ENCODE data around the gene TAF13. TPM values are rescaled to one million over a fixed set of nuclear protein-coding genes. Genes with fewer than 3 reads are reported as not detected.

The TAF13 gene
- total and polyA plus RNA-seq, 2 of the 4 experiments (the other 2 are of a cell fraction): 13.1 to 42.5 TPM

GRCh38 chr1:109060707-109061106 lies 15.1 kb downstream of the TAF13 start:
- H3K23ac ChIP-seq (ENCODE audit: low read depth, low read length): no peak overlapping the region
- H3K9me1 ChIP-seq (ENCODE audit: insufficient read depth, low read length): no peaks in the 10 kb centered on the region
- H2AK5ac ChIP-seq (ENCODE audit: low read depth, low read length): no peak overlapping the region
- no peaks in the 10 kb centered on the region for H3K4me1 ChIP-seq (ENCODE audit: control insufficient read depth, insufficient read depth, low read length)
- H3K14ac ChIP-seq (replicated peaks; ENCODE audit: low read depth, low read length): no peak overlapping the region
- no peak overlapping the region for H4K91ac ChIP-seq (ENCODE audit: insufficient read depth, low read depth, low read length)
- H2BK120ac ChIP-seq (ENCODE audit: low read depth, low read length): no peak overlapping the region
- H3K9ac ChIP-seq (ENCODE audit: low read depth, low read length): no peak overlapping the region
- no peaks in the 10 kb centered on the region for H3K27me3 ChIP-seq (ENCODE audit: control insufficient read depth, insufficient read depth, low read length)
- no peaks in the 10 kb centered on the region for H4K20me1 ChIP-seq (ENCODE audit: insufficient read depth, low read length)
- H3K4ac ChIP-seq (ENCODE audit: low read depth, low read length): no peak overlapping the region
- ATAC-seq (ENCODE audit: low read depth) (0 out of 2 replicates have a peak, but pooled peaks have one; percentile 11), DNase-seq (no peak)
- POLR2A ChIA-PET (ENCODE audit: unreplicated experiment): interaction anchor here (0.5 kb wide), 1 partner anchor 11 kb away, joined by 3 read pairs; no protein-coding TSS in a partner anchor
- H3K27ac ChIP-seq (ENCODE audit: insufficient read depth, low read length): no peak overlapping the region
- H2BK20ac ChIP-seq (ENCODE audit: low read depth, low read length): no peak overlapping the region
- no peak overlapping the region for H4K5ac ChIP-seq (ENCODE audit: low read depth, low read length)
- TF ChIP-seq CHD1 (IDR thresholded peaks at IDR 0.05; ENCODE audit: low read depth, low read length): no peak
- TF ChIP-seq BHLHE40 (IDR thresholded peaks at IDR 0.05; ENCODE audit: low read depth, low read length): no peak
- TF ChIP-seq POLR2A (IDR thresholded peaks at IDR 0.05; ENCODE audit: low read depth, low read length): no peak
- no peak for TF ChIP-seq RAD21 (IDR thresholded peaks at IDR 0.05; ENCODE audit: low read length)
- in situ Hi-C loops (cut with MboI; ENCODE audit: low sequenced_read_pairs) (no loop called here), intact Hi-C loops (cut with micrococcal nuclease) (no loop called here), dilution Hi-C loops (cut with HindIII; ENCODE audit: low sequenced_read_pairs, unreplicated experiment) (no loop called here)
- no TSS peak for BruUV-seq (replicated peaks)
- H3K36me3 ChIP-seq (ENCODE audit: control insufficient read depth, insufficient read depth, low read length): peaks cover 11% of the 10 kb centered on the region
- 93% methylated on average over 2 of the region's 7 CpGs; no CpG with 5 or more reads in 1 of the 2 experiments for WGBS, 2 experiments (ENCODE audit: extremely low coverage in 2 of 2, insufficient read length in 1 of 2)
- no peaks in the 10 kb centered on the region for H3K9me3 ChIP-seq (ENCODE audit: control insufficient read depth, insufficient read depth, low read length)
- H2AFZ ChIP-seq (replicated peaks; ENCODE audit: low read length, poor library complexity): no peak overlapping the region
- H3K18ac ChIP-seq (ENCODE audit: low read depth, low read length): no peak overlapping the region
- CTCF ChIA-PET: no interaction called here
- H2BK5ac ChIP-seq (ENCODE audit: low read depth, low read length, poor library complexity, severe bottlenecking): no peak overlapping the region
- no peak overlapping the region for H3K4me3 ChIP-seq (ENCODE audit: insufficient read depth, low read depth, low read length)
- no peak overlapping the region for H3K56ac ChIP-seq (ENCODE audit: extremely low read depth, insufficient read depth, low read length)
- H4K8ac ChIP-seq (ENCODE audit: low read depth in 2 of 2, low read length in 2 of 2): no peak overlapping the region
- H3K79me1 ChIP-seq (ENCODE audit: low read depth in 1 of 2, low read length in 2 of 2): peaks cover 3 to 6% of the 10 kb centered on the region in 2 experiments; a peak in 3 of 4 replicates
- no peak overlapping the region for H3K4me2 ChIP-seq (ENCODE audit: low read depth, low read length)
- H2BK15ac ChIP-seq (ENCODE audit: low read depth, low read length): no peak overlapping the region
- H2AK9ac ChIP-seq (replicated peaks; ENCODE audit: low read depth, low read length, poor library complexity): no peak overlapping the region

All from IMR-90 (cell line).